Gastroesophageal sphincter (tissue), 3 donors: ENCODE results near the gene FLOT2.

Experiments
- CTCF ChIP-seq, 4 experiments: fragments of 200-600 bp in 2 of 4; fragments of 450-650 bp in 2 of 4; sonication (generic) in 1 of 4; IDR thresholded peaks; one replicate each; pipeline ENCODE4 v1.5.1; 2017 to 2019; ENCODE audit warnings: antibody characterized with exemption in 4 of 4, mild to moderate bottlenecking in 2 of 4, moderate library complexity in 2 of 4
- POLR2A ChIP-seq, 2 donors: fragments of 450-650 bp; IDR thresholded peaks; one replicate each; pipeline ENCODE4 v1.6.1; 2017; ENCODE audit warnings: antibody characterized with exemption in 2 of 2, mild to moderate bottlenecking in 2 of 2, moderate library complexity in 1 of 2
- POLR2AphosphoS5 ChIP-seq: sonication (generic); formaldehyde crosslinking; IDR thresholded peaks from one replicate; pipeline ENCODE4 v1.6.1; 2017; ENCODE audit warnings: antibody characterized with exemption

DNA sequence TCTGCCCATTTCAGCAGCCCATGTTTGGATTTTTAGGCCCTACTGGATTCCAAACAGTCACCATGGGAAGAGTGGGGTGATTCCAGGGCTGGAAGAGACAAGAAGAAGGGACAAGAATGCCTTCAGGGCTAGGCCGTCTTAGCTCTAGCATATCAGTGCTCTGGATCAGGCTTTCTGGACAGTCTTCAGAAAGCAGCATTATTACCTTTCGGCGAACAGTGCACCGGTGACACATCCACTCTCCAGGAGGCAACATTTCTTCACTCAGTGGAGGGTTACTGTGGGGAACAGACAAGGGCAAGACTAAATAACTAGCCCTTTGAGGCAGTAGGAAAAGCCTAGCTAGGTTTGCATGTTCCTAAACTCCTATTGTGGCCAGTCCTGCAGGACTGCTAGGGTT lies 29.3 kb upstream of the FLOT2 start:
- TF ChIP-seq CTCF (IDR thresholded peaks at IDR 0.05) (no peak), POLR2A (IDR thresholded peaks at IDR 0.05) (no peak), POLR2AphosphoS5 (no peak)
